HG02610 (cell line): ENCODE results near the gene MMD.
"Not testable (repeated sequence)": the region's sequence is repeated elsewhere in the genome, so short reads cannot be mapped to it uniquely, and the experiment has no call there.

ENCODE experiments used
- ATAC-seq: cut with Tn5 transposase; IDR thresholded peaks from one replicate; pipeline ENCODE4 v1.9.1; 2021; ENCODE audit warnings: mild to moderate bottlenecking, moderate library complexity; ENCODE audit not compliant: unreplicated experiment

MMD gene

DNA sequence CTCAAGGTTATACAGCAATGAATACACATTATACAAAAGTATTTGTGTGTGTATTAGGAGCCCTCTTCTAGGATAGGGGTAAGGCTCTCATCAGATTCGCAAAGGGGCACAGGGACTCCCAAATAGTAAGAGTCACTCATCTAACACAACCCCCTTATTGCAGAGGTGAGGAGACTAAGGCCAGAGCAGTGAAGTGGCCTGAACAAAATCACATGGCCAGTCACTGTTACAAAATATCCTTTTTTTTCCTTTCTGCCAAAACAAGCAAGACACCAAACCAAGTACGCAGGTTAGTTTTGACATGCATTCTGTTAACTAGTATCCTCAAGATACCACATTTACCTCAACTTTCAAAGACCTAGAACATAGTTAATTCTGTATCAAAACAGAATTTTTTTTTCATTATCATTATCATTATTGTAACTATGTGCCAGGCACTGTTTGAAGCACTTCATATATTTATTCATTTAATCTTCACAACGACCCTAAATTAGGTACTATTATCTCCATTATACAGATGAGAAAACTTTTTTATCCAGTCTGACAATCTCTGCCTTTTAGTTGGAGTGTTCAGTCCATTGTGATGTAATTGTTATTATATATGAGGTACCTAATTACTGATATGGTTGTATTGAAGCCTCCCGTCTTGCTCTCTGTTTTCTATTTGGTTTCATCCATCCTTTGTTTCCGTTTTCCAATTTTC lies 25.7 kb downstream of the MMD start:
- no peak for ATAC-seq

DNA sequence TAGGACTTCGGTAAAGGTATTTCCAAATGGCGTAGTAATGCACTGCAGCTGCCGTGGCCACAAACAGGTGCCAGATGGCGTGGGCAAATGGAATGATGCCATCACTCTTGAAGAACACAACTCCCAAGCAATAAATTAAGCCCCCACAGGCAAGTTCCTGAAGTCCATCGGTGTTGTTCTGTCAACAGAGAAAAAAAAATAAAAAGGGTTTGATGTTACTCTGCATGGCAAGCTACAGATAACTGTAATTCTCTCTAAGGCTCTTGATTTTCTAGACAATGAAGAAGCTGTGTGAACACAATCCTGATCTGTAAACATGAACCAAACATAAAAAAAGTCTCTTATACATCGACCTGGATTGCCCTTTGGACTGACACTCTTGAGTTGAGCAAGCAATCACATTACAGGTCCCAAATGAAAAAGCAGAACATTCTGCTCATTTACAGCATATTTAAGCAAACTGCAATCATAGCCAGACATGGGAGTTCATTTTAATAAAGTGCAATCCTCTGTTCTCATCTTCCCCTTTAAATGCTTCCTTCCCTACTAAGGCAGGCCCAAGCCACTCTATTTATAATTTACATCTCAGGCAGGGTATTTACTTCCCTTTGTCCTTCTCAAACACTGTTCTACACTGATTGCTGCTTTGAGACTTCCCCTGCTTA lies 27.1 kb downstream of the MMD start:
- ATAC-seq: no peak

DNA sequence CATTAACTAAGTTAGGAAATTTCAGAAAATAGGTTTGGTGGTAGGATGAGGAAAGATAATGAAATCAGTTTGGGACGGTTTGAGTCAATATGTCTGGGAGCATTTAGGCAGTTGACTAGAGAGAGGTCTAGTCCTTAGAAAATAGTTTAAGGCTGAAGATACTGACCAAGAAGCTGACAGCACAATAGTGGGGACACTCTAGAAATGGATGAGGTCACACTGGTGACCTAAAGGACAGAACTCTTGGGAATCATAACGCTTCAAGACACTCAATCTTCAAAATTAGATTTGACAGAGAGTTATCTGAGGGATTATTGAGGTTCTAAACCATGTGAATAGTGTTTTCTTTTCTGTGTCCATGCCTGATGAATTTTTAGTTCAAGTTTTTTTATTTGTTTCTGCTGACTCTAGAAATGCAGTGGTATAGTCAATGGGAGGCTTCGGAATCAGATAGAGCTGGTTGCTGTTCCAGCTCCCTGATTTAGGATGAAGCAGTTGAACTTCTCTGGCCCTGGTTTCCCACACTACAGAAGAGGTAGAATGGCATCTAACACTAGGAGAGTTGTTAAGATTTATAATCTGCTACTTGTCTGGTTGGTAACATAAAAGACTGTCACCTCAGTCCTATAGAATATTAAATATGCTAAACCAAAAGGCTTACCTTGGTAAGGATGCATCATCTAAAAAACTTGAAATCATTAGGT lies 29.7 kb downstream of the MMD start:
- no peak for ATAC-seq

DNA sequence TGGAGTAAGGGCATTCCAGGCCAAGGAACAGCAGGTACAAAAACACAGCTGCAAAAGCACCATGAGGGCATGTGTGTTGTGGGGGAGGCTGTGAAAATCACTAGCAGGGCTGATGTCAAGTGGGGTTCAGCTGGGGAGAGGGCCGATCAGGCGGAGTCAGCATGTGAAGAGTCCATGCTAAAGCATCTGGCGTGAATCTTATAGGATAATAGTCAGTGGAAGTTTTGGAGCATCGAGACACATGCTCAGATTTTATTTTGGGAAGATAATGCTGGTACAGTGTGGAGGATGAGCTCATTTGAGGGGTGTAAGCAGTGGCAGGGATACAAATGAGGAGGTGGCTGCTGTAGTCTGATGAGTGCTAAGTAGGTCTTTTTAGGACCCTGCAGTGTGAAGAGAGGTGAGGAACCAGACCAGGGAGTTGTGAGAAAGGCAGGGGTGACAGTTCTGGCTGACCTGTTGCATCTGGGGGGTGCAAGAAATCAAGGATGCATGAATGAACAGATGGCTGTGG lies 30.3 kb downstream of the MMD start:
- ATAC-seq: no peak

DNA sequence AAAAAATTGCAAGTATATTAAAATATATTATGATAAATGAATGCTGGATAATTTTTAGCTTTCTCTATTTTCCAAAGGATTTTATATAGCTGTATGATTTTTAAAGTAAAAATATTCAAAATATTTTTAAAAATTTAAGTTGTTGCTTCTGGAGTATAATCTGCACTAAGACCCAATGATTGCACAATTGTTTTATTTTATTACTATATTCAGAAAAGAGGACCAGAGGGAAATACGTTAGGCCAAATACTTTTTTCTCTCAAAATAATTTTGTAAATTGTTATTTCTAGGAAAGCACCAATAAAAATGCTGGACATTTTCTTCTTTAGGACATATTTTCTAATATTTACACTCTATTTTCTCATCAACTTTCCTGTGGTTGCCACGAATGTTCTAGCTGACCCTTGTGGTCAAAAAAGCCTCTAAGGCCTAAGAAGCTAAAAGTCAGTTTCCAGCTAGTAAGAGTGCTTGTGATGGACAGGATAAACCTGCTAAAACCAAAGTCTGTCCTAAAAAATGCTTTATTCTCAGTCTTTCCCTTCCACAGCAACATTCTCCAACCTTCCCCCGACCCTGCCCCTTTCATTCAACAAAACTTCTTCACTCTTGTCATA lies 31.2 kb downstream of the MMD start:
- ATAC-seq: no peak

DNA sequence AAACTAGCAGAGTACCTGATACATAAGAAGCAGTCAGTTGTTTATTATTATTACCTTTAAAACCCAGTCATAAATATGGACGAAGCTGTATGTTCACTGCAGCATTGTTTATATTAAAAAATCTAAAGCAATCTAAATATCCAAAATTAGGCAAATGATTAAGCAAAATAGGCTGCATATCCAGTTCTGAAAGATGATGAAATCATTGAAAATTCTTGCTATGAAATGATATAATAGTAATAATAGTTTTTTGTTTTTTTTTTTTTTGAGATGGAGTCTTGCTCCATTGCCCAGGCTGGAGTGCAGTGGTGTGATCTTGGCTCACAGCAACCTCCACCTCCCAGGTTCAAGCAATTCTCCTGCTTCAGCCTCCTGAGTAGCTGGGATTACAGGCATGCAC lies 31.9 kb downstream of the MMD start:
- ATAC-seq: not testable (repeated sequence)

DNA sequence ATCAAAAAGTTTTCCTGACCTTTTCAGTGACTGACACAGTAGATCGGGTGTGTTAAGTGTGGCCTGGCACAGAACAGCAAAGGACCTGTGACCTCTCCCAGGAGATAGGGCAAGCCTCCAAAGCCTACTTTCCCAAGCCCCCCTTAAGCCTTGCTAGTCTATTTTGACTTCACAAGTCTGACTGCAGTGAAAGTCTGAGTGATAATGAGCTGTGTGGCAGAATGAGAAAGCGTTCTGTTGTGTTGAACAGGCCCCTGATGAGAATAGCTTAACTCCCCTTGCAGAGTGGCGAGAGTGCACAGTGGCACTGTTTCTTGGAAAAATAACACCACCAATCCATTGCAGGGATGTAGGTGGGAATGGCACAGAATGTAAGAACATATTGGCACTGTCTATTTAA lies 32.8 kb downstream of the MMD start:
- no peak for ATAC-seq

DNA sequence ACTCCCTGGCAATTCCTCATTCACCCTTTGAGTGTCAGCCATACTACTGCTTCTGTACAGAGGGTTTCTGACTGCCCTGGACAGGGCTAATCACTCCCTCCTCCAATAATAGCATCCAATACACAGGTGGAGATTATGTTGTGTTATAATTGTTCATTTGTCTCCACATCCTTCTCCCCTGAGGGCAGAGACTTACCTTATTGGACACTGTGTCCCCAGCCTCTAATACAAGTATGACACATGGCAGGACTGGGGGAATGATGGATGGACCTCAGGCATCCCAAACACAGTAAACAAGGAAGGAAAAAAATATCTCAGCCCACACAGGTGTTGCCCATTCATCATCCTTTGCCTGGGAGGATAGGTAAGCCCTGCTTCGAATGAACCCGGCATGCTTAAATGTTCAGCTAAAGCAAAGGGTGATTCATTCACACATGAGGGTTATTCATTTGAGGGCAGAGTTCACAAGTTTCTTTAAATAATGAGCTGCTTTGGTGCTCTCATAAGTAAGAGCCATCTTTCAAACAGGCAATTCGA lies 34.8 kb downstream of the MMD start:
- ATAC-seq: no peak

DNA sequence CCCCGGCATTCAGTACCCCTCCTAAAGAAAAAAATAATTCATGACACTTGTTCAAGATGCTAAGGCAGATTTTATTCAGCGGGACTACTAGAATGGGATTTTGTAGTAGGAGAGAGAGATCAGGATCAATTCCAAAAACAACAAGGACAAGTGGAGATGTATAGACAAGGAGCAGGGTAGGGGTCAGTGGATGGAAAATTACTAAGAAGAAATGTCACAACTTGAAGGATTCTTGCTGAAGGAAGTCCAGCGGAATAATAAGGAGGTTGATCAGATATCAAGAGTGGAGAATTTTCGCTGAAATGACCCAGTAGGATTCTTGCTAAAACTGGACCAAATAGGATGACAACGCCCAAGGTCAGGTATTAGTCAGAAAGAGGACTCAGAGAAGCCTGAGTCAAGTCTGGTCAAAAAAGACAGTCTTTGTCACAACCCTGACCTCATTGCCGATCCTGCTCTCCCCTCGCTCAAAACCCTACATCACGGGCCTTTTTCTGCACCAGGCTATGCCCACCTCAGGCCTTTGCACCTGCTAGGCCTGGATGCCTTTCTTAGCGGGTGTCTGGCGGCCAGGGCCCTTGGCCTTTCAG lies 36.9 kb downstream of the MMD start:
- no peak for ATAC-seq

DNA sequence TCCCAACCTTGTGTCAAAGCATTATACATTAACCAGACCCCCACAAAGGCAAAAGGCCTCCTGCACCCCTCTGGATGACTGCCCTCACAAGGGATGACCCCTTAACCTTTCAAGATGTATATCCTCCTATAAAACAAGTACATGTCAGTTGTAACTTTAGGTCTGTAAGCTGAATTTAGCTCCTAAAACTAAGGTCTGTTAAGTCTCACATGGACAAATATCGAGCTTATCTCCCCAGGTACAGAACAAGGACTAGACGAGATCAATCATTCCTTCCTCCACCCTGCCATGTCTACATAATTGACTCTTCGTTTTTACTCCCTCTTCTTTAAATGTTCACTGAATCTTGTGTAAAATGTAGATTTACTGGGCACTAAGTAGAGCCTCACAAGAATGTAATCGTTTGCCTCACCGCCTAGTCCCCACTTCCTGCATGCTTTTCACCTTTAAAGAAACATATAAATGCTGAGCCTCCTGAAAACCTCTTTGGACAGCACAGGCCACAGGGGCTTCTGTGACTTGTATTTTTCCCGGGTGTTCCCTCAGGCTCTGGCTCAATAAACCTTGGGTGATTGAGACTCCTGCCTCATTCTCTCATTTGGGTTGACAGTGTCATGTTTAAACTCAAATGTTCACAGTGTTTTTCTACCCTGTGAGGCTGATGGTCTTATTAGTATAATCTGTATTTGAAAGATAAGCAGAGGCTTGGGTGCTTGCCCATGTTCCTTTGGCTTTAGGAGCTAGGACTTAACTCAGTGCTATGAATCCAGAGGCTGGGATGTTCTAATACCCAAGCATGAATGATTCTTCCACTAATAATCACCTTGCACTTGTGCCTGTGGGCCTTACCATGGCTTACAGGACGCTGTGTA lies 37.6 kb downstream of the MMD start:
- ATAC-seq: no peak

DNA sequence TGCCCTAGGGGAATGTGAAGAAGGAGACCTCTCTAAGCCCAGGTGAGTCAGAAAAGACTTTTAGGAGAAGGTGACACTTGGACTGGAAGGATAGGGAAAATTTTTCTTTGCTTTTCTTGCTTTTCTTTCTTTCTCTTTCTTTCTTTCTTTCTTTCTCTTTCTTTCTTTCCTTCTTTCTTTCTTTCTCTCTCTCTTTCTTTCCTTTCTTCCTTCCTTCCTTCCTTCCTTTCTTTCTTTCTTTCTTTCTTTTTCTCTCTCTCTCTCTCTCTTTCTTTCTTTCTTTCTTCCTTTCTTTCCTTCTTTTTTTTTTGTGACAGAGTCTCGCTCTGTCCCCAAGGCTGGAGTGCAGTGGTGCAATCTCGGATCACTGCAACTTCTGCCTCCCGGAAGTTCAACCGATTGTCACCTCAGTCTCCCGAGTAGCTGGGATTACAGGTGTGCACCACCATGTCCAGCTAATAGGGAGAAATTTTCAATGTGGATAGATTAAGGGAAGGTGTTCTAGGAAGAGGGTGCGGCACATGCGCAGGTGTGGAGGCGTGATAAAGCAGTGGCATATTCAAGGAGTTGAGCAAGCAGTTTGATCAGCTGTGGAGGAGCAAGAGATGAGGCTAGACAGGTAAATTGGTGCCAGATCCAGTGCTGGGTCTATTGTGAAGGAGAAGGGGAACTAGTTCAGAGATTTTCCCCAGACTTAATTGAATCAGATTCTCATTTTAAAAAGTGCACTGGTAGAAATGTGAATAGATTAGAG lies 40.4 kb downstream of the MMD start:
- no peak for ATAC-seq

DNA sequence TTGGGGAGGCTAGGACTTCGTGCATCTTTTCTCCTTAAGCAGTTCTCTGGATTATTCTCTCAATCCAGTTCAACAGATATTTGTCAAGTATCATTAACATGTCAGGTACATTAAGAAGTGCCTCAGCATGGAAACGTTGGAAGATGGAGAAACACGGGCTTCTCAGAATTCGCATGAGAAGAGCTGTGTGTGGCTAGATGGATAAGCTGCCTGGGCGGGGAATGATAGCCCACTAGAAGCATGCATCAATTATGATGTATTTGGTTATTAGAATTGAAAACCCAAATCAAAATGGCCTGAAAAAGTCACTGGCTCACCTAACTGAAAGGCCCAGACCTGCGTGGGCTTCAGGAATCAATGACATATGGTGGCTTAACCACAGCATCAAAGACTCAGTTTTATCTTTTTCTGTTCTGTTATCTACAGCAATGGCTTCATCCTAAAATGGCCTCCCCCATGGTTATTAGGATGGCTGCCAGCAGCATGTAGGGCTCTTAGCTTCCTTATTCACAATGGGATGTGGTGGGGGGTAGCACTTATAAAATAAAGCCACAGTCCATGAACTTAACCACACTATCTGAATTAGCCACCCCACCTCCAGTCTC lies 43.9 kb downstream of the MMD start:
- no peak for ATAC-seq

DNA sequence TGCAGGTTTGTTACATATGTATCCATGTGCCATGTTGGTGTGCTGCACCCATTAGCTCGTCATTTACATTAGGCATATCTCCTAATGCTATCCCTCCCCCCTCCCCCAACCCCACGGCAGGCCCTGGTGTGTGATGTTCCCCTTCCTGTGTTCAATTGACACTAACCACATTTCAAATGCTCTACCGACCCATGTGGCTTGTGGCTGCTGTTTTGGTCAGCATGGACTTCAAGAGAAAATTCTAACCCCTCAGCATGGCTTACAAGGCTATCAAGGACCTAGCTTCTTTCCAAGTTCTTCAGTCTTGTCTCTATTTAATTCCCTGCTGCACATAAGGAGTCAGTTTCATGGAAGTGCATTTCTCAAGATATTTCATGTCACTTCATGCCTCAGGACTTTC lies 52.9 kb downstream of the MMD start:
- ATAC-seq: no peak

DNA sequence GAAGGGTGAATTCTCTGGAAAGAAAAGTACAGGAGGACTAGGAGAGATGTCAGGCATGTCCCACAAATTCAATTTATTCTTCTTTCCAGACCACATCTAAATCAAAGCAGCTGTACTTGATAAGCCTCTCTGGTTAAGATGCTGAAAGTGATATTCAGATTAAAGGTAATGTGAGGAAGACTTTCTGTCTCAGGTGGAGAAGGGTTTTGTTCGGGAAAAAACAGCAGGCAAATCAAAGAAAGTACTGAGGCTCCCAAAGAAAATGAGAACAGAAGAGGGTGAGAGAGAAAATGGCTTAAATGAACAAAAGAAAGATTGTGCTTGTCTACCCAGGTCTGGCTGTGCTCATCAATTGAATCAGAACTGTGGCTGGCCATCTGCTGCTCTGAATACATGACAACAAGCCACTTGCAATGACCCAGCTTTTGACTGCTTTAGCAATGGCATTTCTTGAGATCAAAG lies 55.6 kb downstream of the MMD start:
- no peak for ATAC-seq

DNA sequence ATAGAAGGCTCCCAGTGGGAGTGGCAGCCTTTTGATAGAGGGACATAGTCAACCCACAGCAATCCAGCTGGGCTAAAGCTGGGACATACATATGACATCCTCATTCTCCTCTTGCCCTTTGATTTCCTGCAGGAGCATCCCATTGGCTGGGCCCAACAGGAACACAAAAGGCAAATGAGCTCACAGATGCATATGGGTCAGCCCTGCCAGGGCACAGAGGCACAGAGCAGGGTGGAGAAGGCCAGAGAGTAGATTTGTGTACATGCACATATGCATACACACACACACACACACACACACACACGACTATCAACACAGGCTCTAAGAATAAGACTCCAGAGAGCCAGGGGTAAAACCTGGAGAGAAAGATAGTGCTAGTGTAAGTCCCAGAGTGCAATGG lies 58.6 kb downstream of the MMD start:
- no peak for ATAC-seq

DNA sequence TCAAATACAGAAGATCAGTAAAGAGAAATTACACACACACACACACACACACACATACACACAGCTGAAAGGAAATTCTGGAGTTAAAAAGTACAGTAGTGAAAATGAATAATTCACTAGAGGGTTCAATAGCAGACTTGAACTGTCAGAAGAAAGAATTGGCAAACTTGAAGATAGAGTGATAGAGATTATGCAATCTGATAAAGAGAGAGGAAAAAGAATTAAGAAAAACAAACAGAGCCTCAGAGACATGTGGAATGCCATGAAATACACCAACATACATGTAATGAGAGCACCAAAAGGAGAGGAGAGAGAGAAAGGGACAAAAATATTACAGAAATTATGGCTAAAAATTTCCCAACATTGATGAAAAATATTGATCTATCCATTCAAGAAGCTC lies 60.7 kb downstream of the MMD start:
- no peak for ATAC-seq

DNA sequence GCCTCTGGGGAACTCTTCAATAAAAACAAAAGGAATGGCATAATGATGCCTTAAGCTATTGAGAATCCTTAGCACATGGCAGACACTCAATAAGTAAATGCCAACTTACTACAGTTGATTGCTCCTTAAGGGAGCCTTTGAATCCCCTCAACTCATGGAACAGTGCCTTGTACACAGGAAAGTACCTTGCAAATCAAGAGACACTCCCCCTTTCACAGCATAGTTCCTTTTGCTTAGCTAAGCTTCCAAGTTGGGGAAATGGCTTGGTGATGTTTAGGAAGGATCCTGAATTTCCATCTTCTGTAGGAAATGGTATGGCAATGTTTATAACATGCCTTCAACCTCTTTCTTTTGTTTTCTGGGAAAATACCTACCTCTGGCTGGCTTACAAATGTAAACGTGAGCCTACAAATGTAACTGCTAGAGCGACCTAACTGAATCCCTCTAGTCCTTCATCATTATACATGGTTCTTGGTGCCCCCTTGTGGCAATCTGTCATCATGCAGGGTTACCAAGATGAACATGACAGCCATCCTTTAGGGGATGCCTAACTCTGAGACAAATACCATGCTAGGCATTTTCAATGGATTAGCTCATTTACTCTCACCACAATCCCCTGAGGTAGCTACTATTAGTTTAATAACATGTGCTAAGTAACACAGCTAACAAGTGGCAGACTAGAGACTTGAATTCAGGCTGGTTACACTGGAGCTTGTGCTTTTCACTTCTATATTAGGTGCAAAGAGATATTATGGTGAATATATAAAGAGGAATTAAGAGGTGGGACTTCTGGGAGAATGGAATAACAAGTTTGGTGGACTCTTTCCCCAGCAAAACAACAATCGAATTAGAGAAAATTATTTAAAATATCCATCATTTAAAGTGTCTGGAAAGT lies 65.0 kb downstream of the MMD start:
- ATAC-seq: peak; percentile 96

DNA sequence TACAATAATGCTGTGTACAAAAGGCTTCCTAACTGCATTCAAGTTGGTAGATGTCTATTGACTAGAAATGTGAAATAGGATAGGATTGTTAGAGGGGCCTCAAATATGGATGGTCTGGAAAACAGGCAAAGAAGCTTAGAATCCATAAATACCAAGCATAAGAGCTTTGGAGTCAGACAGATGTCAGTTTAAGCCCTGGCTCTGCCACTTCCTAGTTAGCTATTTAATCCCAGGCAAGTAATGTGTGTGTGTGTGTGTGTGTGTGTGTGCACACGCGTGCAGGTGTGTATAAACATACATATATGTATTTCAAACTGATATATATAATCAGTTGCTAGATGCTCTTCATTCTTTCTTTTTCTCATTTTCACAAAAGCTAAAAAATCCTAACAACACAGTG lies 66.7 kb downstream of the MMD start:
- no peak for ATAC-seq
